Mammary epithelial cell (primary cell): ENCODE measurements around the gene DMRTA1.

Source experiments
- EZH2 ChIP-seq: IDR thresholded peaks from 2 replicates; pipeline ENCODE4 v1.6.1; 2012; ENCODE audit warnings: low read length, inconsistent platforms, borderline replicate concordance
- TF ChIP-seq, protein P1 (sequence below), 2 donors: IDR thresholded peaks in 1 of 2; conservative IDR thresholded peaks in 1 of 2; 2 replicates each; pipeline ENCODE4 v1.5.1; 2011 to 2012; ENCODE audit warnings: inconsistent platforms in 2 of 2, low read length in 2 of 2, mild to moderate bottlenecking in 2 of 2, control low read depth in 1 of 2, low read depth in 1 of 2; ENCODE audit not compliant: insufficient read depth in 1 of 2; ENCODE audit errors: extremely low read depth in 1 of 2

DNA sequence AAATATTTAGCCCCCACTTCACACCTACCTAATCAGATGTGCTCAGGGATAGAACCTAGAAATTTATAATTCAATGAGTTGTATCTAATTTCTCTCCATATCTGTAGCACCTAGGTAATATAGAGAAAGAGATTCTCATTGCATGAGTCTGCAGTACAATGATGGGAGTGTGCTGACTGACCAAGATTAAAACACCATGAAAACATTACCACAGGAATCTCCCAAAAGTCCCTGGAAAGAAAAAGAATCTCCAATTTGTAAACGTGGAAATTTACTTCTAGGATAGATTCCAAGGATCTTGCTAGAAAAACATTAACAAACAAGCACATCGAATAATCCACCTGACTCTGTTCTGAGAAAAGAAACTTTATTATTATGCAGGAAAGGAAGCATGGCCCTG, 45.0 kb upstream of the DMRTA1 start:
- TF ChIP-seq, protein P1, sequence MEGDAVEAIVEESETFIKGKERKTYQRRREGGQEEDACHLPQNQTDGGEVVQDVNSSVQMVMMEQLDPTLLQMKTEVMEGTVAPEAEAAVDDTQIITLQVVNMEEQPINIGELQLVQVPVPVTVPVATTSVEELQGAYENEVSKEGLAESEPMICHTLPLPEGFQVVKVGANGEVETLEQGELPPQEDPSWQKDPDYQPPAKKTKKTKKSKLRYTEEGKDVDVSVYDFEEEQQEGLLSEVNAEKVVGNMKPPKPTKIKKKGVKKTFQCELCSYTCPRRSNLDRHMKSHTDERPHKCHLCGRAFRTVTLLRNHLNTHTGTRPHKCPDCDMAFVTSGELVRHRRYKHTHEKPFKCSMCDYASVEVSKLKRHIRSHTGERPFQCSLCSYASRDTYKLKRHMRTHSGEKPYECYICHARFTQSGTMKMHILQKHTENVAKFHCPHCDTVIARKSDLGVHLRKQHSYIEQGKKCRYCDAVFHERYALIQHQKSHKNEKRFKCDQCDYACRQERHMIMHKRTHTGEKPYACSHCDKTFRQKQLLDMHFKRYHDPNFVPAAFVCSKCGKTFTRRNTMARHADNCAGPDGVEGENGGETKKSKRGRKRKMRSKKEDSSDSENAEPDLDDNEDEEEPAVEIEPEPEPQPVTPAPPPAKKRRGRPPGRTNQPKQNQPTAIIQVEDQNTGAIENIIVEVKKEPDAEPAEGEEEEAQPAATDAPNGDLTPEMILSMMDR (conservative IDR thresholded peaks at IDR 0.05 in 1 of 2, IDR thresholded peaks at IDR 0.05 in 1 of 2; ENCODE audit: extremely low read depth in 1 of 2, insufficient read depth in 1 of 2, low read depth in 1 of 2, low read length in 2 of 2) = no peak
- no peak for TF ChIP-seq EZH2
